ENCODE results near the gene PIK3R5. TPM values are rescaled to one million over a fixed set of nuclear protein-coding genes. Genes with fewer than 3 reads are reported as not detected.

The PIK3R5 gene
- total RNA-seq, 1 donor from 2014 or later: 34.2 TPM

GRCh38 chr17:8975091-8975725 lies 9.7 kb upstream of the PIK3R5 start:
- peaks cover 9% of the 10 kb centered on the region for H3K9me3 Mint-ChIP-seq
- TF ChIP-seq, protein P1, sequence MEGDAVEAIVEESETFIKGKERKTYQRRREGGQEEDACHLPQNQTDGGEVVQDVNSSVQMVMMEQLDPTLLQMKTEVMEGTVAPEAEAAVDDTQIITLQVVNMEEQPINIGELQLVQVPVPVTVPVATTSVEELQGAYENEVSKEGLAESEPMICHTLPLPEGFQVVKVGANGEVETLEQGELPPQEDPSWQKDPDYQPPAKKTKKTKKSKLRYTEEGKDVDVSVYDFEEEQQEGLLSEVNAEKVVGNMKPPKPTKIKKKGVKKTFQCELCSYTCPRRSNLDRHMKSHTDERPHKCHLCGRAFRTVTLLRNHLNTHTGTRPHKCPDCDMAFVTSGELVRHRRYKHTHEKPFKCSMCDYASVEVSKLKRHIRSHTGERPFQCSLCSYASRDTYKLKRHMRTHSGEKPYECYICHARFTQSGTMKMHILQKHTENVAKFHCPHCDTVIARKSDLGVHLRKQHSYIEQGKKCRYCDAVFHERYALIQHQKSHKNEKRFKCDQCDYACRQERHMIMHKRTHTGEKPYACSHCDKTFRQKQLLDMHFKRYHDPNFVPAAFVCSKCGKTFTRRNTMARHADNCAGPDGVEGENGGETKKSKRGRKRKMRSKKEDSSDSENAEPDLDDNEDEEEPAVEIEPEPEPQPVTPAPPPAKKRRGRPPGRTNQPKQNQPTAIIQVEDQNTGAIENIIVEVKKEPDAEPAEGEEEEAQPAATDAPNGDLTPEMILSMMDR (IDR thresholded peaks at IDR 0.05): no peak
- intact Hi-C loops (cut with micrococcal nuclease): no loop called here
- ChIA-PET POLR2A (no interaction called here), CTCF (interaction anchor here (1.0 kb wide), 1 partner anchor 23 kb away, joined by 4 read pairs; no protein-coding TSS in a partner anchor)
- ATAC-seq (ENCODE audit: low read depth) (no peak), DNase-seq (no peak)
- no peak overlapping the region for H3K27ac Mint-ChIP-seq
- no peaks in the 10 kb centered on the region for H3K27me3 Mint-ChIP-seq
- no peaks in the 10 kb centered on the region for H3K36me3 Mint-ChIP-seq (ENCODE audit: low read depth)
- H3K4me1 Mint-ChIP-seq: peaks cover 5% of the 10 kb centered on the region
- no peak overlapping the region for H3K4me3 Mint-ChIP-seq

DNA sequence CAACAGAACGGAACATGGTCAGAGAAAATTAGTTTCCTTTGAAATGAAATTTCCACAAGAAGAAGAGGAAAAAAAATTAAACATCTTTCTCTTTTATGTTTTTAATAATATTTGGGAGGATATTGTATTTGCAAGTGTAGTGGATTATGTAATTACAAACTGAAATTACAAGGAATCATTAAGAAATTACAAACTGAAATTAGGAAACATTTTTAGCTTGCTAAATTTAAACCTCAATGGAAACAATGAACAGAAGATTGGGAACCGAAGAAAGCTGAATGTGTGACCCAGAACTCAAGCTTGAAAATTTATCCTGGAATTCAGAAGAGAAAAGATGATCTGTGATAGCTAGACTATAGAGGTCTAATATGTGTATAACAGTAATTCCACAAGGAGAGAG lies 4.4 kb upstream of the PIK3R5 start:
- DNase-seq (no peak), ATAC-seq (ENCODE audit: low read depth) (no peak)
- Mint-ChIP-seq H3K4me3 (no peak overlapping the region), H3K9me3 (peaks cover 18% of the 10 kb centered on the region), H3K27ac (no peak overlapping the region), H3K36me3 (ENCODE audit: low read depth) (peaks cover 6% of the 10 kb centered on the region), H3K4me1 (peaks cover 24% of the 10 kb centered on the region), H3K27me3 (no peaks in the 10 kb centered on the region)
- TF ChIP-seq, protein P1 (IDR thresholded peaks at IDR 0.05): no peak
- POLR2A ChIA-PET: no interaction called here
- intact Hi-C loops (cut with micrococcal nuclease): no loop called here
- CTCF ChIA-PET: no interaction called here

DNA sequence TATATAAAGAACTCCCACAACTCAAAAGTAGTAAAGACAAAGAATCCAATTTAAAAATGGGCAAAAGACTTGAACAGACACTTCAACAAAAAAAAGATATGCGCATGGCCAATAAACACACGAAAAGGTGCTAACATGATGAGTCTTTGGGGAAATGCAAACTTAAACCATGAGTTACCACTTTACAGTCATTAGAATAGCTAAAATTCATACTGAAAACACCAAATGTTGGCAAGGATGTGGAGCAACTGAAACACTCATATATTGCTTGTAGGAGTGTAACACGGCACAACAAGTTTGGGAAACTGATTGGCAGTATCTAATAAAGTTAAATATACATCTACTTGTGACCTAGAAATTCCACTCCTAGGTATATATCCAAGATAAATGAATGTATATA lies 3.0 kb upstream of the PIK3R5 start:
- Mint-ChIP-seq H3K27me3 (no peaks in the 10 kb centered on the region), H3K9me3 (peaks cover 18% of the 10 kb centered on the region), H3K27ac (no peak overlapping the region), H3K4me1 (peaks cover 36% of the 10 kb centered on the region), H3K36me3 (ENCODE audit: low read depth) (peaks cover 7% of the 10 kb centered on the region), H3K4me3 (no peak overlapping the region)
- POLR2A ChIA-PET: no interaction called here
- DNase-seq (no peak), ATAC-seq (ENCODE audit: low read depth) (no peak)
- TF ChIP-seq, protein P1 (IDR thresholded peaks at IDR 0.05): no peak
- intact Hi-C loops (cut with micrococcal nuclease): no loop called here
- CTCF ChIA-PET: no interaction called here

DNA sequence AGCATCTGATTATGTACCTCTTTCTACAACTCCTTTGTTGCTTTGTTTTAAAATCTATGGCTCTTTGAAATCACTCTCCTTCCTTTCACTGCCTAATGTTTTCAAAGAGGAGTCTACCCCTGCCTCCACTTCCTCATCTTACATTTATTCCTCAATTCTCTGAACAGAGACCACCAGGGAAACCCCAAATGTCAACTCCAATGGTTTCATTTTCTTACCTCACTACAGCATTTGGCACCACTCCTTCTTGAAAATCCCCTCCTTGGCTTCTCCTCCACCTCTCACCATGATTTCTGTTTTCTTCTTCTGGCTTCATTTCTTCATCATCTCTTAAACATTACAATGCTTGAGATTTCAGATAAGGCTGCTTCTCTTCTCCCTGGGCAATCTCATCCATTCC lies 2.4 kb upstream of the PIK3R5 start:
- H3K9me3 Mint-ChIP-seq: peaks cover 18% of the 10 kb centered on the region
- ChIA-PET POLR2A (no interaction called here), CTCF (no interaction called here)
- ATAC-seq (ENCODE audit: low read depth) (no peak), DNase-seq (no peak)
- peak overlapping the region; percentile 10 for H3K27ac Mint-ChIP-seq
- intact Hi-C loops (cut with micrococcal nuclease): no loop called here
- H3K4me3 Mint-ChIP-seq: no peak overlapping the region
- H3K27me3 Mint-ChIP-seq: no peaks in the 10 kb centered on the region
- TF ChIP-seq, protein P1 (IDR thresholded peaks at IDR 0.05): no peak
- H3K4me1 Mint-ChIP-seq: peaks cover 42% of the 10 kb centered on the region
- H3K36me3 Mint-ChIP-seq (ENCODE audit: low read depth): peaks cover 10% of the 10 kb centered on the region

GRCh38 chr17:8966926-8967325 lies 1.4 kb upstream of the PIK3R5 start:
- TF ChIP-seq, protein P1 (IDR thresholded peaks at IDR 0.05): no peak
- Mint-ChIP-seq H3K9me3 (peaks cover 14% of the 10 kb centered on the region), H3K27me3 (no peaks in the 10 kb centered on the region), H3K36me3 (ENCODE audit: low read depth) (peaks cover 13% of the 10 kb centered on the region), H3K4me3 (peak overlapping the region; percentile 88), H3K27ac (peak overlapping the region; percentile 83), H3K4me1 (peaks cover 48% of the 10 kb centered on the region)
- CTCF ChIA-PET: no interaction called here
- intact Hi-C loops (cut with micrococcal nuclease): loop anchor here (1.0 kb wide), 1 partner anchor 52 kb away; no protein-coding TSS in a partner anchor
- ATAC-seq (ENCODE audit: low read depth): no peak
- POLR2A ChIA-PET: no interaction called here
- no peak for DNase-seq
